ENCODE results near the gene MBP. TPM values are rescaled to one million over a fixed set of nuclear protein-coding genes. Genes with fewer than 3 reads are reported as not detected.

Gene MBP
- total and polyA plus RNA-seq, 10 donors, result 11.1 to 96.0 (median 70.8) TPM

GRCh38 chr18:77177009-77177408 is 44.4 kb upstream of the MBP start:
- no peaks in the 10 kb centered on the region for H3K36me3 ChIP-seq
- intact Hi-C loops (cut with DNase I; ENCODE audit: low total_unique reads), result no loop called here
- no peaks in the 10 kb centered on the region for H3K4me1 ChIP-seq
- H3K27me3 ChIP-seq (replicated peaks in 1 of 7), result no peaks in the 10 kb centered on the region
- no peak overlapping the region for H3K27ac ChIP-seq
- TF ChIP-seq POLR2AphosphoS5 (IDR thresholded peaks at IDR 0.05) (no peak), CTCF (IDR thresholded peaks at IDR 0.05 in 8 of 11, conservative IDR thresholded peaks at IDR 0.05 in 3 of 11) (no peak), POLR2A (IDR thresholded peaks at IDR 0.05) (no peak)
- no peak for DNase-seq
- 81 to 100% (median 91%) methylated on average over 1 of the region's 1 CpG for WGBS, 5 donors
- H3K4me3 ChIP-seq, result no peak overlapping the region
- no peaks in the 10 kb centered on the region for H3K9me3 ChIP-seq

DNA sequence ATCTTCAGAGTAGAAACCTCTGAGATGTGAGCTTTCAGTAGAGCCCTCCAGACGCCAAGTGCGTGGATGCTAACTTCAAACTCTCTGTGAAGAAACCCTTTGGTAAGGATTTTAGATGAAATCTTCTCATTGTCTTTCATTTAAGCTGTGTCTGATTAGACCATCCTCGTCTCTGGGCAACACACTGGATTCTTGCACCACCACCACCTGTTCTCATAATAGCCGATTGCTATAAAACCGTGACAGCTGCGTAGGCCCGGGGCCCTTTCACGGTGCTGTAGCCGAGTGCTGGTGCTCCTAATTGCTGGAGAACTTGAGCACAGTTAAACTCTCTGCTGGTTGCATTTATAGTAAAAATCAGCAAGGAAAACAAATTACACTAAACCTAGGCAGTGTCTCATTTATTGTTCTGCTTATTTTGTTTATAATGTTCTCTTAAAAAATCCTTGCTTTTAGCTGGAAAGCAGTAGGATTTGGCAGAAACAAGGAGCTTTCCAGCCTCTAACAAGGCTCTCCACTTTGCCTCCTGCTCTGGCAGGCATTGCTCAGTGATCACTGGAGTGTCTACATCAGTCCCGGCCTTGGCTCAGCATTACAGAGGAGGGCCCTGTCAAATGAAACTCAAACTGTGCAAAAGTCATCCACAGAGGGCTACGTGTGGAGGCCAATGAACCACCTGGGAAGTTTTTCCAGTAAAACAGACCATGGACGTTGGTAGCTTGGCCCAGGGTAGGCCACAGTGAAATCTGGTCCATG is 40.9 kb upstream of the MBP start:
- intact Hi-C loops (cut with DNase I; ENCODE audit: low total_unique reads), result no loop called here
- Histone ChIP-seq H3K4me3 (no peak overlapping the region), H3K9me3 (no peaks in the 10 kb centered on the region), H3K27me3 (replicated peaks in 1 of 7) (no peaks in the 10 kb centered on the region), H3K27ac (no peak overlapping the region), H3K36me3 (no peaks in the 10 kb centered on the region), H3K4me1 (no peaks in the 10 kb centered on the region)
- DNase-seq, result no peak
- 72 to 80% (median 75%) methylated on average over 12 of the region's 12 CpGs for WGBS, 5 donors
- no peak for TF ChIP-seq POLR2A (IDR thresholded peaks at IDR 0.05)
- TF ChIP-seq POLR2AphosphoS5 (IDR thresholded peaks at IDR 0.05), result no peak
- no peak for TF ChIP-seq CTCF (IDR thresholded peaks at IDR 0.05 in 8 of 11, conservative IDR thresholded peaks at IDR 0.05 in 3 of 11)

DNA sequence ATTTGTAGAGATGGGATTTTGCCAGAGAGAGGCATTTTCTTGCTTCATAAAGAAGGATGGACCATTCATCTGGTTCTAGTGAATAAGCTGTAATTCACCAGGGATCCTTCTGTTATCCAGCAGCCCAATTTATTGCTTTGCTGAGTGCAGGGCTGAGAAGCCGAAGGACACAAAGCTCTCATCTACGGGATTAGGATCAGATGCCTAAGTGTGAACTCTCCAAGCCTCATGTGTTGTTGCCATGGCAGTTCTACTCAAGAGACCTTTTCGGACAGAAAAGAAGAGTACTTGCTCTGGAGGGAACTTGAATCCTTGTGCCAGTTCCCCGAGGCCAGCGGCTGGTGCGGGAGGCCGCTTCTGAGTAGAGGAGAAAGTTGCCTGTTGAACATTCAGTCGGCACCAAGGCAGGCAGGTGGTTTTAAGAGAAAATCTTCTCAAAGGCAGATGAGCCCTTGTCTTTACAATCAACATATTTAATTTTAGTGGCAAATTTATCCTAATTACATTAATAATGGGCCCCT is 38.4 kb upstream of the MBP start:
- no peak for DNase-seq
- 70 to 73% (median 73%) methylated on average over 8 of the region's 8 CpGs for WGBS, 5 donors

More for the DNA sequence above, 38.4 kb upstream of the MBP start:
- no peak overlapping the region for H3K27ac ChIP-seq
- intact Hi-C loops (cut with DNase I; ENCODE audit: low total_unique reads), result no loop called here
- no peak overlapping the region for H3K4me3 ChIP-seq
- no peaks in the 10 kb centered on the region for H3K9me3 ChIP-seq
- no peaks in the 10 kb centered on the region for H3K36me3 ChIP-seq
- H3K4me1 ChIP-seq, result no peaks in the 10 kb centered on the region
- no peak for TF ChIP-seq POLR2A (IDR thresholded peaks at IDR 0.05)
- TF ChIP-seq POLR2AphosphoS5 (IDR thresholded peaks at IDR 0.05), result no peak
- TF ChIP-seq CTCF (IDR thresholded peaks at IDR 0.05 in 8 of 11, conservative IDR thresholded peaks at IDR 0.05 in 3 of 11), result no peak
- no peaks in the 10 kb centered on the region for H3K27me3 ChIP-seq (replicated peaks in 1 of 7)

Measured in spleen (tissue), 11 donors.